Hematopoietic multipotent progenitor cell treated with erythropoietin and hydrocortisone succinate and interleukin-3 and kit ligand, for 15 days (in vitro differentiated cells): Measurements from ENCODE around the gene WDR27.
A peak's percentile ranks its signal among the peaks of the same experiment; 100 is the strongest.
"Not testable (repeated sequence)": the region's sequence is repeated elsewhere in the genome, so short reads cannot be mapped to it uniquely, and the experiment has no call there.

Experiments used
- DNase-seq: peaks from one replicate; pipeline ENCODE4 v3.0.0-alpha.2; 2015; ENCODE audit warnings: low spot score

Gene WDR27

GRCh38 chr6:169661391-169661756 is 40.5 kb downstream of the WDR27 start:
- no peak for DNase-seq

GRCh38 chr6:169660751-169661390 is 41.0 kb downstream of the WDR27 start:
- no peak for DNase-seq

DNA sequence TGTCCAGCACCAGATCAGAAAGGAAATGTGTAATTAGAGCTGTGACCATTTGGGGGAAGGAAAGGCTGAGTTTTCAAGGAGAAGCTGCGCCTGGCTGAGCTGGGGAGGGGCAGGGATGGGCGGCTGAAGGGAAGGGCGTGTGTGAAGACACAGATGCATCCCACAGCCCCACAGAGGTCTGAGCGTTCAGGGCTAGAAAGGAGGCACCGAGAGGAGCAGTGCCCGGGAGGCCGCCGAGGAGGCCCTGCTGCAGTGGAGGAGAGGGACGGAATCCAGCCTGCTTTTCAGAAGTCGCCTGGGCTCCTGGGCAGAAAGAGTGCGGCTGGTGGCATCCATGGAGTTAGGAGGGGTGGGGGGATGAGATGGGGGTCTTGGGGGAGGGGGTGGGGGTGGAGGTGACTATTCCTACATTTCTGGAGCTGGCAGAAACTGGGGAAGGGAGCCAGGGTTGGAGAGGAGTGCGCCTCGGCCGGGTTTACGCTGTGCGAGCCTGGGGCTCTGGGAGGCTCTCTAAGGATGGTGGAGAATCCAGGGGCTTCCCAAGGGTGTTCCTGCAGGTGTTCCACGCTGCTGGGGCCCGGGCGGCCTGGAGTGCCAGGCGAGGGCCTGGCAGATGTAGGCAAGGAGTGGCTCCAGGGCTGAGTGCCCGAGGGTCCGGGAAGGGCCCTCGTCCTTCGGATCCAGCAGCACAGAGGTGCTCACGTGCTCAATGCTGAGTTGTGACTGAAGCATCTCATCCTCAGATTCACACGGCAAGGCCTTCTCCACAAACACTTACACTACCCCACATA is 41.8 kb downstream of the WDR27 start:
- no peak for DNase-seq

DNA sequence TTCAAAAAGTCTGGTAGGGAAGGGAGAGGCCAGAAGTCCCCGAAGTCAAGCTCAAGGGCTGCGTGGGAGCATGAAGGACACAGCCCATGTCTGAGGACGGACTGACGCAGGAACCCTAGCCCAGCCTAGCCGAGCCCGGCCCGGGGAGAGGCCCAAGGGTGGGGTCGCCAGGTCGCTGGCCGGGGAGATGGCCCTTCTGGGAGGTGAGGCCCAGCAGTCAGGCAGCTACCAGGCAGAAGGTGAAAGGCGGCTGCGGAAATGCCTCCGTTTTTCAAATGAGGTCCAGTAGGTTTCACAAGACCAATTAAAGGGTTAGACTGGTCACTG is 44.6 kb downstream of the WDR27 start:
- no peak for DNase-seq

DNA sequence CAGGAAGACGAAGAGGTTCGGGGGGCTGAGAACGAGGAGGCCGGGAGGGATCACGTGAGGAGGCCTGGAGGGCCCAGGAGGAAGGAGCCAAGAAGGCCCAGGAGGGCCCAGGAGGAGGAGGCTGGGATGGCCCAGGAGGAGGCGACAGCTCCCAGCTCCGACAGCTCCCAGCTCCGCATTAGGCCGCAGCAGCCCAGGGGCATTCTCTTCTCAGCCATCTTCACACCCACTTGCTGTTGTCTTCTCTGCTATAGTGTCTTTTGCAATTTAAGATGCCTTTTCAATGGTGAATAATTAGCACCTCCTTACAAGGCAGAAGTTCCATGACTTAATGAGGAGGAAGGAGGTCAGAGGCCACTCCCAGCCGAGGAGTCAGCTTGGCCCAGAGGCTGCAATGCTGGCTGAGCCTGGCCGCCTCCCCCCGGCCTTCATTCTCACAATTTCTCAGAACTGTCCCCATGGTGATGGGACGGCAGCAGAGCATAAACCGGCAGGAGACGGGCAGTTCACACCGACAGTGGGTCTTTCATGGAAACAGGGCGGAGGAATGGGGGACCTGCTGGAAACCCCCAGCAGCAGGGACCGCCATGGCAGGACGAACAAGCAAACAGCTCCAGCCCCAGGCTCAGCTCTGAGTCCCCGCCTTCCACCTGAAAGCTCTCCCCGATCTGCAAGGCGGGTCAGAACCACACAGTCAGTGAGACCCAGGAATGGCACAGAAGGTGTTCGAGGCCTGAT is 45.1 kb downstream of the WDR27 start:
- DNase-seq: no peak

GRCh38 chr6:169654598-169655391 is 47.0 kb downstream of the WDR27 start:
- DNase-seq: peak; percentile 10

DNA sequence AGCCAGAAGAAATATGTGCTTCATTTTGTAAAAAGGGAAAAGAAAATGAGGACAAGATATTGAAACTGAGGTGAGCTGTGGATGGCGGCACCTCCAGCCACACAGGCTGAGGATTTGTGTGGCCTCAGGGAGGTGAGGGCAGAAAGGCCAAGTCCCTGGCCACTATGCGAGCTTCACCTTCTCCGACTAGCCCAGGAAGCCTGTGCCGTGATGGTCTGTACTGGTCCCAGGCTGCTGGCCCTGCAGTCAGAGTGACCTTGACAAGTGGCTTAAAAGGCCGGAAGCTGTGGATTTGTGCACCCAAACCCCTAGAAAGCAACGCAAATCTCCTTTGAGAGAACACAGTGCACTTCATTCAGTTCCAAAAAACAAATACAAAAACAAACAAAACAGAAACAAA is 48.1 kb downstream of the WDR27 start:
- DNase-seq: no peak

DNA sequence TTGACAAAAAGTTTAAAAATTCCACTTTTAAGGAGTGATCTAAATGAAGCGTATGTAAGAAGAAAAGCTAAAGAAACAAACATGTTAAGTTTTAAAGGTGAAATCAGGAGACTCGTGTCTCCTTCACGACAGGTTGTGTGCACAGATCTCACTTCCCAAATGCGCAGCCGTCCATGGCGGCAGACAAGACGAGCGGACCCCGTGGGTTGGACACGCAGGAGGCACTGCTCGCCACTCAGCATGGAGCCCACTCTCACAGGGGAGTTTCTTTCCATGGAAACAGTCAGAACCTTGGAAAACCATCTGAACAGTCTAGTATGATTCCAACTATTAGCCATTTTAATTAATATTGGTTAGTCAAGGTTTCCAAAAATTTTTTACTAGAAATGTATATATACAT is 48.9 kb downstream of the WDR27 start:
- no peak for DNase-seq

DNA sequence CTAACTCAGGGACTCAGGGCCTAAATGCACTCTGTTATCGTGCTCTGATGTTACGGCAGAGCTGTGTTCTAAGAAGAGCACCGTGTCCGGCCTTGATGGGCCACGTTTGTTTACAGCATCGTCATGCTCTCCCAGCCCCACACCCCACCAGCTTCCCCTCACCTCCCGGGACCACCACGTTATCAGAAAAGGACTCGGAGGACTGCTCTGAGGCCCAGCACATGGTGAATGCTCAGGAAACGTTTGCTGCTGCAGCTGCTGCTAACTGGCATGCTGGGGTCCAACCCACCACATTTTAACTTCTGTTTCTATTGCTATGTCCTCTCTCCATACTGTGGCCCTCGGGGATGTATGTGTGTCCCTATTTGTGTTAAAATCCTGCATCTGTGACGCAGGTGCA is 50.3 kb downstream of the WDR27 start:
- DNase-seq: no peak

DNA sequence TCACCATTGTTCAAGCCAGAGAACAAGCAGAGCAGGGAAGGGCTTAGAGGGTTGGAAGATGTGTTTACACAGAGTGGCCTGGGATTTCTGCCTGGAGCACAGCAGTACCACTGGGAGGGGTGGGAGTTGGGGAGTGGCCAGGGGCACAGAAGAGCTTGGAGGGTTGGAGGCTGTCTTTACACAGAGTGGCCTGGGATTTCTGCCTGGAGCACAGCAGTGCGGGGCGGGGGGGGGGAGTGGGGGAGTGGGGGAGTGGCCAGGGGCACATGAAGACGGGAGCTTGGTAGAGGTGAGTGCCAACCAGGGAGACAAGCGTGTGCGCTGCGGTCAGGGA is 50.9 kb downstream of the WDR27 start:
- no peak for DNase-seq

DNA sequence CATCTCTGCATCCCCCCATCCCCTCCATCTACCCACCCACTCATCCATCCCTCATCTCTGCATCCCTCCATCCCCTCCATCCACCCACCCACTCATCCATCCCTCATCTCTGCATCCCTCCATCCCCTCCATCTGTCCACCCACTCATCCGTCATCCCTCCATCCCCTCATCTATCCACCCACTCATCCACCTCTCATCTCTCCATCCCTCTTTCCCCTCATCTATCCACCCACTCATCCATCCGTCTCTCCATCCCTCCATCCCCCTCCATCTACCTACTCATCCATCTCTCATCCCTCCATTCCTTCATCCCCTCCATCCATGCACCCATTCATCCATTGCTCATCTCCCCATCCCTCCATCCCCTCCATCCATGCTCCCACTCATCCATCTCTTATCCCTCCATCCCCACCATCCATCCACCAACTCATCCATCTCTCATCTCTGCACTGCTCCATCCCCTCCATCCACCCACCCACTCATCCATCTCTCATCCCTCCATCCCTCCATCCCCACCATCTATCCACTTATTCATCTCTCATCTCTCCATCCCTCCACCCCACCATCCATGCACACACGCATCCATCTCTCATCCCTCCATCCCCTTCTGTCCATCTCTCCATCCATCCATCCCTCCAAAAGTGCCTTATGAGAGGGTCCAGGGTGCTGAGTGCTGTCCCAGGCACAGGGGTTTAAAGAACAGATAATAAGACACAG is 51.4 kb downstream of the WDR27 start:
- no peak for DNase-seq

DNA sequence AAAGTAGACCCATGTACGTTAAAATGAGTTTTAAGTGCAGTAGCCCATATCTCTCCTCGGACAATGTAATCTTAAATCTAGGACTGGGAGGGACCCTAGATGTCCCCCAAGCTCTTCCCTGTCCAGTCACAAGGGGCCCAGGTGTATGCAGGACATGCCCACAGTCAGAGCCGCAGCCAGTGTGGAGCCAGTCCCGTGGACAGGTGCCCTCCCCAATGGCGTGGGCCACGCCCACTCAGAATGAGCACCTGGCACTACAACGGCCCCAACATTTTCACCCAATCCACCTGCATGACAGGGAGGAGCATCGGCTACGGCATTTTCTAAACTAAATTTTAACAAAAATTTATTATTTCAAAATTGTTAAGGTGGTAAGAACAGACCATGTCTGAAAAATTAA is 53.2 kb downstream of the WDR27 start:
- no peak for DNase-seq

- no peak for DNase-seq
Measured at GRCh38 chr6:169648092-169648491, 53.7 kb downstream of the WDR27 start.

DNA sequence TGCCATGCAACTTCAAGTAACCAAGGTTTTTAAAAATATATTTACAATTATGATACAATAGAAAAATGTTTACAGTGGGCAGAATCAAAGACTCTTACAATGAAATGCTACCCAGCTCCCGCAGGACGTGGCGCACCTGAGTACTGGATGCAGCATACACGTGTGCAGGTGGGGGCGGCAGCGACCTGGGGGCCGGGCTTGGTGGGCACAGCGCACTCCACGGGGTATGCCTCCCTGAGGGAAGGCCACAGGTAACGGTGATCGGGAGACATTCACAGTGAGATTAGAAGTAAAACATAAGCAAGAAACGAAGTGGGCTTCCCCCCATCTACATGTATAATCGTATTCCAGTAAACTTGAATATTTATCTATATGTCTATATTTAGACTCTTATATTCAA is 54.2 kb downstream of the WDR27 start:
- no peak for DNase-seq

DNA sequence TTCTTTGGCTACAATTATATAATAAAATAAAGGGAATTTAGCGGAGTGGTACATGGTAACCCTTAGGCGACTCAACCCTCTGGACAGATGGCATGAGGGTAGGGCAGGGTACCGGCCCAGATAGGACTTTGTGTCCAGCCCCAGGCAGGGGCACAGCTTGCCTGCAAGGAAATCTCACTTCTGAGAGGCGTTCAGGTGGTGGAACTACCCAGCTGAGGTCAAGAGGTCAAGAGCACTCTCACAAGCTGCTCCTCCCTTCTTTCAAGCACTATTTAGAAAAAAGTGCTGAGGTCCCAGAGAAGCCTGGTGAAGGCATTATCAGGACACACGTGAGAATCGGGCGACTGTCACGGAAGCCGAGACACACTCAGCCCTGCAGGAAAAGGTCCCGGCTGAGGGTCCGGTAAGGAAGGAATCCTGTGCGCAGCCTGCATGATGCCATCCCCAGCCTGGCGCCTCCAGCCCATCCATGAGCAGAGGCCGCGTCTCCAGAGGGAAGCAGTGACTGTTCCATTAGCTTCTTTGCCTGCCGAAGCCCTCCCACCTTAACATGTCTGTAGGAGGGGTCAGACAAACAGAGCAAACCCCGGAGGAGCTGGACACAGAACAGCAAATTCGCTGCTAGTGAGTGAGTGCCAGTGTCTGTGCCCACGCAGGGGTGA is 54.8 kb downstream of the WDR27 start:
- DNase-seq: no peak

DNA sequence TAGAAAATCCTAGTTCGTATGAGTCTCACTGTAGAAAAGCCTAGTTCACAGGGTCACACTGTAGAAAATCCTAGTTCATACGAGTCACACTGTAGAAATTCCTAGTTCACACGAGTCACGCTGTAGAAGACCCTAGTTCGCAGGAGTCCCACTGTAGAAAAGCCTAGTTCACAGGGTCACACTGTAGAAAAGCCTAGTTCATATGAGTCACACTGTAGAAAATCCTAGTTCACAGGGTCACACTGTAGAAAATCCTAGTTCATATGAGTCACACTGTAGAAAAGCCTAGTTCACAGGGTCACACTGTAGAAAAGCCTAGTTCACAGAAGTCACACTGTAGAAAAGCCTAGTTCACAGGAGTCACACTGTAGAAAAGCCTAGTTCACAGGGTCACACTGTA is 56.4 kb downstream of the WDR27 start:
- not testable (repeated sequence) for DNase-seq

DNA sequence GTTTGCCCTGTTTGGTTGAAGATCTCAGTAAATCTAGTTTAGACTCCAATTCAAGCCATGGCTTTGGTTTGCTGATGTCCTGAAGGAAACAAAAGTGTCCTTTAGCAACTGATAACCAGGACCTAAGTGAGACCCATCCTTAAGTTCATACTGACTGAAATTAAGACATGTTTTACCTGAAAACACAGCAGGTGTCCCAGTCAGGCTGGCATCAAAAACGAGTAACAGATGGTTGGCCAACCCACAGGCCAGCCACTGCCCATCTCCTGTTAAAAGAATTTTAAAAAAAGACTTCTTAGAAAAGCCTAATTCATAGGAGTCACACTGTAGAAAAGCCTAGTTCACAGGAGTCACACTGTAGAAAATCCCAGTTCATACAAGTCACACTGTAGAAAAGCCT is 58.3 kb downstream of the WDR27 start:
- DNase-seq: no peak

DNA sequence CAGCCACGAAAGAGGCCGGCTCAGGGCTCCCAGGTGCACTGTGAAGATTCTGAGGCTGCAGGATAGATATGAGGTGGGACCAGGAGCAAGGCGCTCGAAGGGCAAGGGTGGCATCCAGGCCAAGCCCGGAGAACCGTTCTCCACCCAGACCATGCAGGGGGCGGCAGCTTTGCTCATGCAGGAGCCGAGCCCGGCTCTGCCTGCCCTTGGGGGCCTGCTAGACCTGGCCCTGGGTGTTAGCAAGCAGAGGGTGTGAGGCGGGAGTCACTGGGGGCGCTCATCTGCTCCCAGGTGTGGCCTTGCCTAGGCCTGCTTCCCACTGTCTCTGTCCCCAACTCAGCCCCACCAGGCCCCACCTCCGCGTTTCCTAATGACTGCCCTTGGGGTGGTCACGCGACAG is 59.4 kb downstream of the WDR27 start:
- no peak for DNase-seq

DNA sequence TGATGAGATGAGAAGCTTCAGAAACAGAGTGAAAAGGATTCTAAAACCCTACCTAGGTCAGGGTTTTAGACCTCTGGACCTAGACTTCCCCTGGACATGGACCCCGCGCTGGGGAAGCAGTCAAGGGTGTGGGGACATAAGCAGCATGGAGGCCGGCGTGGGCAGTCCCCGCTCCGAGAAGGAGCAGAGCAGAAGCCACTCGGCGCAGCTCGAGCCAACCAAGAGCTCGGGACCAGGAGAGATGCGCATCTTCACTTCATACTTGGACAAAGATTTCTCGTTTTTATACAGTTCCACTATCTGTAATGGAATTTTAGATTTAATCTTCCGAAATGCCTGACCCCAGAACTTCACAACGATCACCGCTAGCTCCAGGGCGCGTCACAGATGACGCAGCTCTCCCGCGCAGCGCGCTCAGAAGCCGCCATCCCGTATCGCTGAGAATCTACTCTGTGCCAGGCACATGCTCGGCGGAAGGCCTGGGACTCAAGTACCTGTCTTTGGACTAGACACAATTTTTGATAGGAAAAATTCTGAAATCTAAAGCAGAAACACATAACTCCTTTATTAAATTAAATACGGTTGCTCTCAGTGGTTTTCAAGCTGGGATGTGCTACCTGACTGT is 60.3 kb downstream of the WDR27 start:
- no peak for DNase-seq

GRCh38 chr6:169640983-169641382 is 60.8 kb downstream of the WDR27 start:
- no peak for DNase-seq

DNA sequence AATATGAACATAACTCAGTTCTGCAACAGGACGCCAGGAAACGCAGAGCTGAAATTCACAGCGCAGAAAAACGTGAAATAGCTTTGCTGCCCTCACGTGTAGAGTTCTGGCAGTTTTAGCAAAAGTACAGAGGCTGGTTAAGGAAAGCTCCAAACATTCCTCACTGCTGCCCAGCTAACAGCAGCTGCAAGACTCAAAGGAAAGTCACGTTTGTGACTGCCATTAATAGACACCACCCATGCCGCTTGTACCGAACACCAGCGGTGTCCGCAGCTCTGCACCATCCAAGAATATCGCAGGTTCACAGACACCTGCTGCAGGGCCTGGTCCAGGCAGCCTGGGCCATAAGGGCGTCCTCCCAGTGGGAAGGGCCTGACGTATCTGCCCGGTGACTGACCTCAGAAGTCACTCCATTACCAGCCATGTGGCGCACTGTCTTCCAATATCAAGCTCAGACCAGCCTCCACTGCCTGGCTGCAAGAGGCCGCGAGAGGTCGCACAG is 61.4 kb downstream of the WDR27 start:
- DNase-seq: no peak
